ENCODE measurements around the gene MKKS.

MKKS gene

DNA sequence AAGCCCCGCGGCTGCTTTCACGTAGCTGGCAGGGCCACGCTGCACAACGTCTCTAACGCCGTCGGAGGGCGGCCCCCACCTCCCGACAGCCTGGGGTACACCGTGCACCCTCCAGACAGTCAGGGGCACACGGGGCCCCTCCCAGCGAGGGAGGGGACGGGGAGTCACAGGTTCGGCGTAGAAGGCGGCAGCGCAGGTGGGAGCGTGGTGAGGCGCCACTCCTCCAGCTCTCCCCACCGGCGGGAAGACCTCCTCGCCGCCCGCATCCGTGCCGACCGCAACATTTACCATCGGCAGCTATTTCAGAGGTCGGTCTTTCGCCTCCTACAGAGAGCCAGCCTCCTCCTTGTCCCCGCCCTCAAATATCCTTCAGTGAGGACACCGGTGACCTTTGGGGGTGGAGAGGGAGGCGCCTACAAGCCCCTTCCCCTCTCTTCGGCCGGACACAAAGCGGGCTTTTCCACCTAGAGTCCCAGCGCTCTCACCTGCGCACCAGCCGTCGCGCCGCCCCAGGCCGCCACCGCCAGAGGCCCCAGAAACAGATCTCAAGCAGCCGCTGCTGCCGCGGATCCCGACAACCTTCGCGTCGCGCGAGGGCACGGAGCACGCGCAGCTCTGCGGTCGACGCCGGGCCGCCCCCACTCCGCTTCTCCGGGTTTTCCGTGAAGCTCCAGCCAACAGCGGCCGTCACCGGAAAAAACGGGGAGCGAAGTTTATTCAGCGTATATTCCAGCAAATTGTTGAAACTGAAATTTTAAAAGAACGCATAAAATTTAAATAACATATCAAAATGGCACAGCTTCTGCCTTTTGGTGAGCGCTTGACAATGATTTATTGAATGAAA lies at the start of gene MKKS:
MKKS (minus strand) TSS at position 600 of the 844 bp plus-strand sequence. CDS start 20,708 bp downstream, outside the sequence.
- in situ Hi-C loops (cut with MboI; ENCODE audit: low sequenced_read_pairs): no loop called here

DNA sequence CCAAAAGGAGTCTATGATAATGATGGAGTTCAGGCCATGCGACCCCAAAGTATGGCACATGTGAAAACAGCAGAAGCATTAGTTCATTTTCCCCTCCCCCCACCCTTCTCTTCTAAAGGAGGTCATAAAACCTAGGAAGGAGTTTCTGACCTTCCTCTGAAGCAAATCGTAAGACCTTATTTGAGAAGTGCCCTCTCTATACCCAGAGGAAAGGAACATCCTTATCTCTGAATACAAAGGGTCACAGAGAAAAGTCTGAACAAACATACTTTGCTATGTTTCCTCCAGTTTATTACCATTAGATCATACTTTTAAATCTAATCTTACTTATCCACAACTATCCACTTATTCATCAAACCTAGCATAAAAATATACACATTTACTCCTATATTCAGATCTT lies 49.7 kb upstream of the MKKS start:
- in situ Hi-C loops (cut with MboI; ENCODE audit: low sequenced_read_pairs): no loop called here

DNA sequence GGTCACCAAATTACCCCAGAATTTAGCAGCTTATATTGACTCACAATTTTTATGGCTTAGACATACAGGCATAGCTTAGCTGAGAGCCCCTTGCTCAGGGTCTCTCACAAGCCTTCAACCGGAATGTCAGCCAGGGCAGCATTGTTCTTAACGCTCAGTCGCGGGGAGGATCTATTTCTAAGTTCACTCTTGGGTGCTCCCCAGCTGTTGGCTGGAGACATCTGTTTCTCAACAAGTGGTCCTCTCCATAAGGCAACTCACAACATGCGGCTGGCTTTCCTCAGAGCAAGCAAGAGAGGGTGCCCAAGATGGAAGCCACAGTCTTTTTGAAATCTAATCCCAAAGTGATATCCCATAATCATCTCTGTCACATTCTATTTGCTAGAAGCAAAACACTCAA lies 47.7 kb upstream of the MKKS start:
- in situ Hi-C loops (cut with MboI; ENCODE audit: low sequenced_read_pairs): no loop called here

DNA sequence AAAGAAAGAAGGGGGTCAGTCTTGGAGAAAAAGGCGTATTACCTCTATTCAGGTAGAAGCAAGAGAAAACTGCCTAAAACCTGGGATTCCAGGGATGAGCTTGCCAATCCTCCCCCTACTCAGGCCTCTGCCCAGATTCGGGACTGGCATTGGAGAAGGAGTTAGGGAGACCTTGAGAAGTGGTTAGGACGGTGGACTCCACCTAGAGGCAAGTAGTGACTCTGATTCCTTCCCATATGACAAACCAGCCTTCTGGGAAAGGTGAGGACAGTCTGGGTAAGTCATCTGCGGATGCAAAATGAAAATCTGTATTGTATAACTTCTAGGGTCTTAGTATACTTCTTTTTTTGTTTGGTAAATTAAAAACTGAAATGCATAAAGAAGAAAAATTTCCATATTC lies 44.9 kb upstream of the MKKS start:
- in situ Hi-C loops (cut with MboI; ENCODE audit: low sequenced_read_pairs): no loop called here

DNA sequence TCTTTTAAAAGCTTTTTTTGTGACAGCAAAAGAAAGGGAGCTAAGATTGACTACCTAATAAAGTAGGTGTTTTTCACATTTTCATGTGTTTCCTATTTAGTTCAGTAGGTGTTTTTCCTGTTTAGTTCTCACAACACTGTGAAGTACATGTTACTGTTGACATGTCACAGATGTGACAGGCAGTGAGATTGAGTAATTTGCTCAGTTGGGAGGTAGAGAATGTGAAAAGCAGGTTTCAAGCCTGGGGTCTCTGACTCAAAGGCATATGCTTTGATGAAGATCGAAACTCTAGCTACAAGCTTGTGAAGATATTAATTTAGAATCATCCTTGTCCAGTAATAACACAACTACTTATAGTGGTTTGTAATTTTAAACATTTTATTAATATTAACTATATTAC lies 44.2 kb upstream of the MKKS start:
- in situ Hi-C loops (cut with MboI; ENCODE audit: low sequenced_read_pairs): no loop called here

DNA sequence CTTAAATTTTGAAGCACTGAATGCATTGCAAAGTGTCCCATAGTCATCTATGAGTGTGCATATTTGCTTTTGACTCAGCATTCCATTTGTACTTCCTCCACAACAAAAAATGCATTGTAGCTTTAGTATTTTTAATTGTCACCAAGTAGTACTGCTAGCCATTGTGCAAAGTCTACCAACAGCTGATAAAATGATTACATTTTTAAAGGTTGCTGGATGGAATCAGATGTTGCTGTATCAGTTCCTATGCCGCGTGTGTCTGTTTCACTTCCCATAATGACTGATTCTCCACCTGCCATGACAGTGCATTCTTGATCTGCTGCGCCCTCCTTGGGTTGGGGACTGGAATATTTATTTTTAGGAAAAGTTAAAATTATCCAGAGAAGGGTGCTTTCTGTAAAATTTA lies 42.3 kb upstream of the MKKS start:
- in situ Hi-C loops (cut with MboI; ENCODE audit: low sequenced_read_pairs): no loop called here

DNA sequence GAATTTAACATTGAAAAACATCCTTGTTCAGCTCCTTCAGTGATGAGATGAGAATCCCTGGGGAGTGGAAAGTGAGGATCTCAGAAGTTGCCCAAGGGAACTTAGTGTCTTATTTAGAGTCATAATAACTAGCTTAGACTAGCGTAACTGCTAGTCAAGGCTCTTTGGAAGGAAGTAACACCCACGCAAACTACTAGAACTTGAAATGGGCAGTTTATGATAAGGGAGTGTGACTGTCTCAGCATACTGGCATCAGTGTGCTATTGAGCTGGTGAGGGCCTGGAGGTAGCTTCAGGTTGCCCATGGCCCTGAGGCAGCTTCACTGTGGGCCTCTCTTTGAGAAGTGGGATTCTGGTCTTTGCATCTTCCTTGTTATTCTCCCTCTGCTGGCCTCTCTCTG lies 41.2 kb upstream of the MKKS start:
- in situ Hi-C loops (cut with MboI; ENCODE audit: low sequenced_read_pairs): no loop called here

DNA sequence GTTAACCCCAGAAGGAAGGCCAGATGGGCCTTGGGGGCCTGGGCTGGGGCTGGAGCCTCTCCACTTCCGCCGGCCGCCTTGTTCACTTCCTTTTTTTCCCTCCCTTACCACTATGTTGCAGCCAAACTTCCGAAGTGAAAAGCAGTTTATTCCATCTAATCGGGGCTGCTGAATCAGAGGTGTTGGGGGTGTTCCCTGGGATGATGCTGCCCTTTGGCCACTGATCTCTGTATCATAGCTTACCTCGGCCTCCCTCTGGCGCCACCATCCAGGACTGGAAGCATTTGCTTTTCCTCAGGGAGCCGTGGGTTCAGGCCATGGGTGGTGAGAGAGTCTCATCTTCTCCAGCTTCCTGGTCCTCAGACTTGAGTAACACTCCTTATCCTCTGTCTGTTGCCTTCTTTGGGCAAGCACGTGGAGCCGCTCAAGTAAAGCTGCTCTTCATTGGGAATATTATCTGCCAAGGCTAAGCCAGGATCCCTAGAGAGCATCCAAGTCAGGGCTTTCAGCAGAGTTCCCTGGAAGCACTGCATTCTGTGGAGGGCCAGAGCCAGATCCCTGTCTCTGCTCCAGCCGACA lies 40.7 kb upstream of the MKKS start:
- in situ Hi-C loops (cut with MboI; ENCODE audit: low sequenced_read_pairs): loop anchor here (25.0 kb wide), 1 partner anchor 188 kb away; the partner anchor contains the start of gene JAG1

DNA sequence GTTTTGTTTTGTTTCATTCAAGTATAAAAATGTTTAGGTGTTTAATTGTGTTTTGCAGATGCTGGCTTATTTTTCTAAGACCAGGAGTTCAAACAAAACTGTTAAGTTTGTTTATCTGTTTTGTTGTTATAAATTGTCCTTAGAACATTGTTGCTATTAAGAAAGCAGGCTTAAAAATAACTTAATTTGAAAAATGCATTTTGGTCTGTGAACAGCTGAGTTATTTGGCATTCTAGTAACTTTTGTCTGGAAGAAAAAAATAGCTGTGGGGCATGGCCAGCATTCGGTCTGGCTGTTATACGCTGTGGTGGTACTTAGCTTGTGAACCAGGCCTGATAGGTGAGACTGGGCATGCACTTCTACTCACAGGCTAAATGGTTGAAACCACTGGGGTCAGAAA lies 38.8 kb upstream of the MKKS start:
- in situ Hi-C loops (cut with MboI; ENCODE audit: low sequenced_read_pairs): loop anchor here (25.0 kb wide), 1 partner anchor 189 kb away; the partner anchor contains the start of gene JAG1

DNA sequence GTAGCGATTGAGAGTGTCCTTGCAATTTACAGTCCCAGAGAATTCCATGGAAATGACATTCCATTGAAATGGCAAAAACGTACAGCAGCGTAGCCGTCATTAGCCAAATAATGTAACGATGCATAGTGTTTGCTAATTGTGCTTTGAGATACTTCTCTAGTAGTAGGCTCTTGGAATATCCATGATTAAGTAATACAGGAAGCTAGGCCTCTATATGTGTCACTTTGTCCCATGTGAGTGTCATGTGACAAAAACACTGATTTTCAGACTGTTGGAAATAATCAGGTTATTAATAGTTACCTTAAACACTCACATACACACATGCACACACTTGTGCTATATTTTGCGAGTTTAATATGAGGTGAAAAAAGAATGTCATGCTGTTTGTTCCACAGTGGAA lies 36.3 kb upstream of the MKKS start:
- in situ Hi-C loops (cut with MboI; ENCODE audit: low sequenced_read_pairs): loop anchor here (25.0 kb wide), 1 partner anchor 192 kb away; the partner anchor contains the start of gene JAG1

DNA sequence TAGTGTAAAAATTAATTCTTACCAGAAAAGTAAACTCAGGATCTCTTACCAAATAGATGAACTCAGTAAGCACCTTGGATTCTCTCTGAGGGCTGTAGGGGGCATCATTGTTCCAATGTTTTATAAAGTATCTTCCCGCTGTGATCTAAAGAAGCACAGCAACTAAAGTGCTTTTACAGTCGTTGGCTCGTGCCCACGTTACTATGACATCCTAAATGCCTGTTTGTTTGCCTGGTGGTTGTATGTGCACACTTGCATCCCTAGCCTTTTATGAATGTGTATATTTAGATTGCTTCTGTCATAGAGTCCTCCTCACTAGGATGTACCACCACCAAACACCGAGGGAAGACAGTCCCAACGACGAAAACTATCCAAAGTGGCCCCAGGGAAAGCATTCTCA lies 35.6 kb upstream of the MKKS start:
- in situ Hi-C loops (cut with MboI; ENCODE audit: low sequenced_read_pairs): loop anchor here (10.0 to 25.0 kb wide), 2 partner anchors 65 to 193 kb away; partner anchors contain the start of gene JAG1

DNA sequence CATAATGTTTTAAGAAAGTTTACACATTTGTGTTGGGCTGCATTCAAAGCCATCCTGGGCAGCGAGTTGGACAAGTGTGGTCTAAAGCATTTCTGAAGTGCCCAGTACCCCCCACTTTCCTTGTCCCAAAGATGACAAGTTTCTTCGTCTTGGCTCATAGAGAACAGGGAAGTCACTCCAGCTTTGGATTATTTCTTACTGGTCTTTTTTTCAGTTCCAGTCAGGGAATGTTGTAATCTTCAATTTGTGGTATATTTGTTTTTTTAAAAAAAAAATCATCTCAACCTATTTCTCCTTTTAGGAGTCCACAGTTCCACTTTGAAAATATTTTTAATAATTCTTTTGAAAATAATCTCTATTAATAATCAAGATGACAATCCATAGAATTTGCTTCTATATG lies 35.0 kb upstream of the MKKS start:
- in situ Hi-C loops (cut with MboI; ENCODE audit: low sequenced_read_pairs): loop anchor here (10.0 to 25.0 kb wide), 2 partner anchors 66 to 193 kb away; partner anchors contain the start of gene JAG1

DNA sequence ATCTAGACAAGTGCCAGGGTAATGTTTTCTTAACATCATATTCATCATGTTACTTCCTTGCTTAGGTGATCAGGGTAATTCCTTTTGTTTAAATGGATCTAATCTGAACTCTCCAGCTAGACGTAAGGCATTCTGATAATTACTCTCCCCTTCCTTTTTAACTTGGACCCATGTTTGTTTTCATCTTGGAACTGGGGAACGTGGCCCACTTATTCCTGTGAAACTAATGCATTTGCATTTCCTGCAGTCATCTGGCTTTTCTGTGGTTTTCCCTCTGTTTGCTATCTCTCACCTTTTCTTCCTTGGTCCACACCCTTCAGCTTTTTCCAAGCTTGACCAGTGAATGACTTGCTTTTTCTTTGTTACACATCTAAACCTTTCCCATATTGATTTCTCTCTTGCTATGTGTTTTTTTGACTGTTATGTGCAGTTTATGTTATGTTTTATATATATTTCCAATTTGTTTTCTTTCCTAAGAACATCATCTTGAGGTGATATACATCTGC lies 34.4 kb upstream of the MKKS start:
- in situ Hi-C loops (cut with MboI; ENCODE audit: low sequenced_read_pairs): loop anchor here (10.0 to 25.0 kb wide), 2 partner anchors 66 to 194 kb away; partner anchors contain the start of gene JAG1

DNA sequence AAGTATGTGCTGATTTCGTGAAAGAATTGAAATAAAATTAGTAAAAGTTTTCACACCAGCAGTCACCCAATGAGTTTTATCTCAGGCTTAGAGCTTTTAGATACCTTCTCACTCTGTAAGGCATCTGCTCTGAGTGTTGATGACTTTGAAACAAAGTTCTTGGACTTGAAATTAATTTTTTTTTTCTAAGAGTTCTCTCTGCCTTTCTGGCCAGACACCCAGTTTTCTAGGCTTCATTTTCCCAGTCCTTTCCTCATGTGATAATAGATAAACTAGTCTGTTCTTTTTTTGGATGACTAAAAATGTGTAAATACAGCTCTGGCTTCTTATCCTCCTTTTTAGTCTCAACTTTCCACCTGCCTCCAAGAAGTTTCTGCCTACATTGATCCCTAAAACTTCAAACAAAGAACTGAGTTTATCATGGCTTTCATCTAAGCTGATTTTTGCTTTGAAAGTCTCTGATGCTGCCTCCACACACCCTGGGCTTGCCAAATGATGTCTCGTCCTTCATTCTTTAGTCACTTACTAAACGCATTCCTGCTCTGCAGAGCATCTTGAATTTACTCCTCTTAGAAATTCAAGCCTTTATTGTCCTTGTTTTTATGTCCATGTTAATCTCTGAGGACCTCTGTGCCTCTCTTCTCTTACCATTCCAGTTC lies 33.8 kb upstream of the MKKS start:
- in situ Hi-C loops (cut with MboI; ENCODE audit: low sequenced_read_pairs): loop anchor here (10.0 to 25.0 kb wide), 2 partner anchors 67 to 194 kb away; partner anchors contain the start of gene JAG1

DNA sequence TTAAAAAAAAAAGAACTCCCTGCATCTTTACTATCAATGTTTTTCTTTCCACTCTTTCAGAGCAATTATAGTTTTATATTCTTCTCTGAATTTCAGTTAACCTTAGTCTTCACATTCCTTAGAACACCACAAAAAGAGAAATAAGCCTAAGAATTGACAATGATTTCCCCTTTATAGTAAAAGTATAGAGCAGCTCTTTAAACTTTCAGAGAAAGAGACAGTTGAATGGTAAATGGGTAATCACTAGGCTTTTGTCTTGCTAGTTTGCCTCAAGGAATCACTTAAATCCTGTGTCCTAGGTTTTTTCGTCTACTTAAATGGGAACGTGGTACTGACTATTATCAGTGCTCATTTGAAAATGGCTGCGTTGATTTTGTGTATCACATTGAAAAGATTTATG lies 32.8 kb upstream of the MKKS start:
- in situ Hi-C loops (cut with MboI; ENCODE audit: low sequenced_read_pairs): loop anchor here (10.0 to 25.0 kb wide), 2 partner anchors 68 to 195 kb away; partner anchors contain the start of gene JAG1

DNA sequence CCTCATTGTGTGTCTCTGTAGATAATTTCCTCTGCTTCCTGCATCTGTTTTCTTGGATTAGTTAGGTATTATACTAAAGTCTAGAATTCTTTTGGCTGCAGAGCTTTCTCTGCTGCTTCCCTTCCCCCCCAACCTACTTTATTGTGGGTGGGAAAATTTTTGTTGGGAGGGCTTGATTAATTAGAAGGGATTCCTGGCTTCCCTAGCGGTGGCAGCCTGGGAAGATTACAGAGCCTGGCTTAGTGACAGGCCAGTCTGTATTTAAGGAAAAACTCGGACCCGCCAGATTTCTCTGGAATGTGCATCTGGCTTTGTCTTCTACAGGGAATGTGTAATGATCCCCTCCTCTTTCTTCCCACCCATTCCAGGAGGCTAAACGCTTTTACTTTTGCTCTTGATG lies 32.3 kb upstream of the MKKS start:
- in situ Hi-C loops (cut with MboI; ENCODE audit: low sequenced_read_pairs): loop anchor here (10.0 to 25.0 kb wide), 2 partner anchors 68 to 196 kb away; partner anchors contain the start of gene JAG1

DNA sequence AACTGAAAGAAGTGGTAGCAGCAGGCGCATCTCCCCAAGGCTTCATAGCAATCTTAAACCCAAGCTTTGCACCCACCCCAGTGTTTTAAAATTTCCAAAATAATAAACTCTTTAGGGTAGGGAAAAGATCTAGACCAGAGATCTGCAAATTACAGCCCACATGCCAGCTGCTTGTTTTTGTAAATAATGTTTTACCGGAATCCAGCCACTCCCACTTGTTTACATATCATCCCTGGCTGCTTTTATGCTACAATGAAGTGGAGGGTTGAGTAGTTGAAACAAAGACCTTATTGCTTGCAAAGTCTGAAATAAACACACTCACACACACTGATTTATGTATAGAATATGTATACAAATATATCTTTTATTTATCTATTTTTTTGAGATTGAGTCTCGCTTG lies 31.1 kb upstream of the MKKS start:
- in situ Hi-C loops (cut with MboI; ENCODE audit: low sequenced_read_pairs): loop anchor here (10.0 to 25.0 kb wide), 2 partner anchors 70 to 197 kb away; partner anchors contain the start of gene JAG1

DNA sequence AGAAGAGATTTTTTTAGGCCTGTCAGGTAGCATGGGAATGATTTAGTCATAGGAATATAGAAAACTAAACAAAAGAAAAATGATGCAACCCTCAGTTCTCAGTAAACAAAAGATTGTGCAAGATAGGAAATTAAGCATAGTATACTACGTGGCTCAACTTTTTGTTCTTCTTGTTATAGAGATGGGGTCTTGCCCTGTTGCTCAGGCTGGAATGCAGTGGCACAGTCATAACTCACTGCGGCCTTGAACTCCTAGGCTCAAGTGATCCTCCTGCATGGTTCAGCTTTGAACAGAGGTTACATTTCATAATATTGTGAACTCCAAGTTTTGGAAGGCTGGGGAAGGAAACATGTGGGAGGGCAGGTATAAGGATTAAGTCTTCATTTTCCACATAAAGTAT lies 29.6 kb upstream of the MKKS start:
- in situ Hi-C loops (cut with MboI; ENCODE audit: low sequenced_read_pairs): loop anchor here (10.0 to 25.0 kb wide), 2 partner anchors 71 to 199 kb away; partner anchors contain the start of gene JAG1

DNA sequence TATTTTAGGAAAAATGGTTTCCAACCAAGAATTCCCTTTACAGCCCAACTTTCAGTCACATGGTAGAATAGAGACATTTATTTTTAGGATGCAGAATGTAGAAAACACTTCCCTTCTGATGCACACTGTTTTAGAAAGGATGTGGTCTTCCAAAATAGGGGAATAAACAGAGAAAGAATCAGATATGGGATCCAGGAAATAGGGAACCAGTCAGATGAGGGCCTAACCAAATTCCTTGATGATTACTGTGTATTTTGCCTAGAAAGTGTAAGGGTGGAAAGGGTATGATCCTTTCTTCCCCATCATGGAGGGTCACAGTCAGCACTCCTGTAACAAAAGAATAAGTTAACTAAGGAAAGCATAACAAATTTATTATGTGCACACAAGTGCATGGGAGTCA lies 28.5 kb upstream of the MKKS start:
- in situ Hi-C loops (cut with MboI; ENCODE audit: low sequenced_read_pairs): loop anchor here (10.0 to 25.0 kb wide), 2 partner anchors 72 to 200 kb away; partner anchors contain the start of gene JAG1

DNA sequence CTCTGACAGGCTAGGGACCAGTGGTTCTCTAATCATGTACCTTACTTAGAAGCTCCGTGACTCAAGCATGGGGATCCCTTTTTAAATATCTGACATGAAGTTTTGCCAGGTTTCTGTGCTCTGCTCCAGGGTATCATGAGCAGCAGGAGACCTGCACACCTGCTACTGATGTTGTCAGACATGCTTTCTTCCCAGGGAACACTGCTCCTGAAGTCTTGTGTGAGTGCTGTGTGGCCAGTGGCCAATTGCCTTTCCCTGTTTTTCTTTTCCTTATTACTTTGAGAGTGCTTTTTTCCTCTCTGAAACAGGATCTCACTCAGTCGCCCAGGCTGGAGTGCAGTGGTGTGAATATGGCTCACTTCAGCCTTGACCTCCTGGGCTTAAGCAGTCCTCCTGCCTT lies 27.5 kb upstream of the MKKS start:
- in situ Hi-C loops (cut with MboI; ENCODE audit: low sequenced_read_pairs): loop anchor here (10.0 to 25.0 kb wide), 2 partner anchors 73 to 201 kb away; partner anchors contain the start of gene JAG1
